Fibroblast of peridontal ligament (primary cell): Measurements from ENCODE around the gene BCL10.
A peak's percentile ranks its signal among the peaks of the same experiment; 100 is the strongest.

Experiments
- DNase-seq: peaks from one replicate; pipeline ENCODE4 v3.0.0-alpha.2; 2010; ENCODE audit errors: extremely low read depth

Gene BCL10

DNA sequence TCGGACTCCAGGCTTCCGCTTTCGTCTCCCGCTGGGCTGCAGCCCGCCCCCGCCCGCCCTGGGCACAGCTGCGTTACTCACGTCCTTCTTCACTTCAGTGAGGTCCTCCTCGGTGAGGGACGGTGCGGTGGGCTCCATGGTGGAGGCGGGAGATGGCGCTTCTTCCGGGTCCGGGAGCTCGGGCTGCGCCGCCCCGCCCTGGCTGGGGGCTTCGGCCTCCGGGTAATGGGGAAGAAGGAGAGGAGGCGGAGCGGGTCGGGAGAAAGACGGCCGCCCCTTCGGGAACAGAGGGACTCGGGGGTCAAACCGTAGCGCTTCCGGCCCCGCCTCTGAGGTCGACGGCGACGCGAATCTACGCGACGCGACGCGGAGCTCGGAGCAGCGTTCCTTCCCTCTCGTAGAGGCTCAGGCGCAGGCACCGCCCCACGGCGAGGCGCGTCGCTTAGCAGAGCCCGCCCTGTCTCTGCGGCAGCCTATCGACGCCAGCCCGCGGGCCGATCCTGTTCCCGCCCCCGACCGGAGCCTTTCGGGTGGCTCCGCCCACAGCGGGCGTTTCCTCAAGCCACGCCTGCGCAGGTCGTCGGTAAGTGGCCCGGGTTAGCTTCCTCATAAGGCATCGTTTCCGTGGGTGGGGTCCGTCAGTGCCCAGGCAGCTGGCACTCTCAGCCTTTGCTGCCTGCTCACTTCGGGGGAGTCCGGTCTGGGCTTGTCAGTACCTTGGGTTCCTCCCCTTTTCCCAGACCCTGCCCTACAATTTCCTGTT lies at the start of gene BCL10:
Gene BCL10, minus strand, starts transcription at position 418 of the 763 bp plus-strand sequence. Its CDS starts 280 bp downstream, at position 138.
- peak; percentile 95 for DNase-seq

- no peak for DNase-seq
Measured at GRCh38 chr1:85325920-85326319, 49.5 kb upstream of the BCL10 start.

- DNase-seq: no peak
Measured at GRCh38 chr1:85323770-85324169, 47.3 kb upstream of the BCL10 start.

DNA sequence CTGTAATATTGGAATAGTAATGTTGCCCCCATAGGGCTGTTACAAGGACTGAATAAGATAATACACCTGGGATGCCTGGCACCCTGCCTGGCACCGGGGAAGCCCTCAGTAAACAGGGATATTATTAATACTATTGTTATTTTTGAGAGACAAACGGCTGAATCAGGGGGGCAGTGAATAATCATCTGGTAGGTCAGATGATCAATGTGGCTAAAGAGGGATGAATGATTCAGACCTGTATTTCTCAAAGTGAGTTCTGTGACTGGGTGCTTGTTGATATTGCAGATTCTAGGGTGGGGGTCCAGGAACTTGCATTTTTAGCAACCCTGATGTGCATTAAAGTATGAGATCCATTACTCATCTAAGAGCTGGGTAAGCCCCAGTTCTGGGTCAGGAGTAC lies 46.2 kb upstream of the BCL10 start:
- DNase-seq: no peak

GRCh38 chr1:85321237-85321964 lies 45.0 kb upstream of the BCL10 start:
- DNase-seq: peak; percentile 67

DNA sequence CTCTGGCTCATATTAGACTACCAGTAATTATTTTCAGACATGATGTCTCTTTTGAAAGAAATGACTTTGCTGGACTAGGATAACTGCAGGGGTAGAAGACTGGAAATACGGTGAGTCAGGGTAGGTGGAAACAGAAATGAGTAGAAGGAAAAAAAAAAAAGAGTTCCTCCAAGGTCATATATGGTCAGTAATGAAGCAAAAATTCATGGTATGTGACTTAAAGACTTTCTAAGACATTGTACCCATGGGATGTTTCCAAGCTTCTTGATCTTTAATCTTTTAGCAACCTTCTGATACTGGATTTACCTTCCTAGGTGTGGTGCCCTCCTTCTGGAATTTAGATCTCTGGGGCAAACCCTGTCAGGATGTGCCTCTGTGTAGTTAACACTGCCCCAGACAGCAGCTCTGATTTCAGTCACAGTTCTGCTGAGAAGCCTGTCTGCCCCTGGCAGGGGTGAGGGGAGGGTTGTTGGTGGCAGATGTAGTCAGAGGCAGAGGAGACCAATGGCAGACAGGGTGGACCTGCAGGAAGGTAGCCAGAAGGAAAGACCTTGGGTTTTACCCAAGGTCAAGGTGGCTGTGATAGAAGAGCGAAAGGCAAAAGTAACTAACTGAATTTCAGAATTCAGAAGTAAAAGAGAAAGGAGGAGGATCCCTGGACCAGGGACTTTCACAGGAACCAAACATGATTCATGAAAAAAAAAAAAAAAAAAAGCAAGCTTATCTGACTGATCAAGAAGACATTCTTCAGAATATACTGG lies 44.1 kb upstream of the BCL10 start:
- peak; percentile 51 for DNase-seq

DNA sequence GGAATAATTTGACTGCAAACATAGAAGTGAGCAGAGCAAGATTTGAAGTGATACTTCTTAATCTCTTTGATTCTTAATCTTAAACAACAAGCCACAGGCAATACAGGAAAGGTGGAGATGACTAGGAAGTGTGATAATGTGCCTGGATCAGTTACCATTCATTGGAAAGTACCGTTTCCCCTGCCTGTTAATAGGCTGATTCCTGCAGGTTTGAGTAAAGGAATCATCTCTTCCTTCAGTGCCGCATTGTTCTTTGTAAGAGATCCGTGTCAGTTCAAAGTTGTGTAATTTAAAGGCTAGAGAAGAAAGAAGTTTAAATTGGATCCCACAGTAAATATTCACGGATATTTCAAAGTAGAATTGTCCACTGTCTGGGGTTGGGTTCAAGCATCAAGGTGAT lies 43.5 kb upstream of the BCL10 start:
- no peak for DNase-seq

DNA sequence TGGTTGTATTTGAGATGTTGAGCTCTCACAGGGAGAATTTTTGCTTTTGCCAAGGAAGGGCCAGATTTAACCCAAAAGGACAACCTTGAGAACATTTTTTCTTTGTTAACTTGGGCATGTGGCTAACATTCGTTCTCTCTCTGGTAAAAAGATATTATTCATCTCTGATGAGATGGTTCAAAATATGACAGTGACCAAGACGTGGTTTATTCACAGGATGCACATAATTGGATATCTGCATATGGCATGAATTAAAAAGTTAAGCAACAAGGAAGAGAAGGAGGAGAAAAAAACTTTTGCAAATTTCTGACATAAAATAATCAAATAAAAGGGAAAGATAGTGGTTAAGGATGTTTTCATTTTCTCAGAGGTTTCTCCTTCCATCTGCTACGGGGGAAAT lies 43.1 kb upstream of the BCL10 start:
- DNase-seq: no peak

- no peak for DNase-seq
Measured at GRCh38 chr1:85318217-85318616, 41.8 kb upstream of the BCL10 start.

GRCh38 chr1:85317560-85317959 lies 41.1 kb upstream of the BCL10 start:
- DNase-seq: no peak

- no peak for DNase-seq
Measured at GRCh38 chr1:85316321-85316720, 39.9 kb upstream of the BCL10 start.

DNA sequence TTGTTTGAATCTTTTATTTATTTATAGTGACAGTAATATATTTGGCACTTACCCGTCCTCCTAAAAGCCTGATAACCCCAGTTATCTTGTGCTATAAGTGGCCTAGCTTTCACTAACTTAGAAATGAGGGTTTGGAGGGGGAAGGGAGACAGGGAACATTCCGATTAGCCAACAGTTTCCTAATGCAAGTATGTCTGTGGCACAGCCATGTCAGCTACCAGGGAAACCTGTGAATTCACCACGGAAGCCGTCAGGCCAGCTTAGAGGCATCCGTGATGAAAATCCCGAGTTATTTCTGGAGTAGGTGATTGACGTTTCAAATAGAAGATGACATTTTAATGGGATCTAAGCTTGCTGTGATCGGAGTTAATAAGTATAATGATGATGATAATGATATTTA lies 39.4 kb upstream of the BCL10 start:
- DNase-seq: no peak

- peak; percentile 81 for DNase-seq
Measured at GRCh38 chr1:85314726-85315125, 38.3 kb upstream of the BCL10 start.

- peak; percentile 97 for DNase-seq
Measured at GRCh38 chr1:85313888-85314696, 37.7 kb upstream of the BCL10 start.

DNA sequence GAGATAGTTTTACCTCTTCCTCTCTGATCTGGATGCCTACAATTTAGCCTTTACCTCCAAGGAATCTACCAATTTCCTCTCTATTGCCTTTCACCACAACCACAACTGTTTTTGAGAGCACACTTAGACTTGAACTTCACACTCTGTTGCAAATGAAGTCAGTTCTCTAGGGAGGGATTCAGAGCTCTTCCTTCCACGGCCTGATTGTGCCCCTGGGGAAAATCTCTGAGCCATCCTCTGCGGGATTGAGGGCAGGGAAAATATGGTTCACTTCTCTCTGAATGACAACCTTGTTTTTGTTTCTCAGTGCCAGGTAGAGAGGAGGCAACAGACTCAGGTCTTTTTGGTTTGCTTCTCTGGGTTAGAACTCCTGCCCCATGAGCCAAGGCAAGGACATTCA lies 35.4 kb upstream of the BCL10 start:
- DNase-seq: peak; percentile 53

DNA sequence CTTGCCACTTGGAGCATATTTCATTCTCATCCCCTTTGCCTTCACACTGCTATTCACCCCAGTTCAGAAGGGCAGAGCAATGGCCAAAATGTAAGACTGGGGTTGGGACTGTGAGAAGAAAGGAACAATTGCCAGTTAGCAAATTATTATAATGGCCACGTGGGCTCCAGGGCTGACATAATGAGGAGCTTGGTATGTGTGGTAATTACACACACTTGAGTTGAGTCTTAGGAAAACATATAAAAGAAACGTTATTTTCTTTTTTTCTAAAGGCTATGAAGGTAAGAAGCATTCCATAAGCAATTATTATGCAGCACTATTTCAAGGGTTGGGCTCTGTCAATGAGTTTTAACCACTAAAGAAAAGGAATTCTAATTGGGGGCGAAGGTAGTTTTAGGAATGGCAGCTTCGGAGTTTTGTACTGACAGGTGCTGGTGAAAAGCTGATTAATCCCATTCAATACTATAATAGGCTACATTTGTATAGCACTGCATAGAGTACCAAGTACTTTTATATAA lies 32.5 kb upstream of the BCL10 start:
- no peak for DNase-seq

DNA sequence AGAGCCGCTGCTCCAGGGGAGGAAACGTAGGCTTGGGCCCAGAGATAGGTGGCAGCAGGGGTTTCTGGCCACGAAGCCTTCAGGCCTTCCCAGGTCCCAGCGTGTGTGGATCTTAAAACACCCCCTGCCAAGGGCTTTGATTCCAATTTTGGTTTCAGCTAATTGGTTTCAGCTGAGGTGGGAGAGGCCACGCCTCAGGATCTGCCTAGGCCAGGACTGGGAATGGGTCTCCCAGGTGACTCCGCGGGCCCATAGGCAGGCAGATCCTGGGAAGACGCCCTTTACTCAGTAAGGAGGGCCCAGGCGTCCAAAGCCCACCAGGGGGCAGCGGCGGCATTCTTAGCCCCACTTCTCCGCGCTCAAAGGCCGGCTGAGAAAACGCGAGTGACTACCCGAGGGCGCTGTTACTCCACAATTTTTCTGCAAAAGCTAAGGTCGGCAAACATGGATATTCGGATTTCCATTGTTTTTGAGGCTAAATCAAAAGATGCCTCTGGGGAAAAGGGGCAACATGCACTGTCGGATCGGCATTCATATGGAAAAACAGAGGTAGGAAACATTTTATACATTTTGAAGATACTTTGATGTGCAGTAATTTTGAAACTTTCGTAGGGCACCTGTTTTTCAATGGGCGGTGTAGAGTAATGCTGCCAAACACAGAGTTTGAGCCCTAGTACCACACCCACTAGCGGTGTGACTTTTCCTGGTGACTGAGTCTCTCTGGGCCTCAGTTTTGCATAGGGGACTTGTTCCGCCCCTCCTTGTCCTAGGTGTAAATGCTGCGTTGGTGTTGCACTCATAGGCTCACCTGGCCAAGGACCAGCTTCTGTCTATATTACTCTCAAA lies 31.8 kb upstream of the BCL10 start:
- DNase-seq: peak; percentile 92

DNA sequence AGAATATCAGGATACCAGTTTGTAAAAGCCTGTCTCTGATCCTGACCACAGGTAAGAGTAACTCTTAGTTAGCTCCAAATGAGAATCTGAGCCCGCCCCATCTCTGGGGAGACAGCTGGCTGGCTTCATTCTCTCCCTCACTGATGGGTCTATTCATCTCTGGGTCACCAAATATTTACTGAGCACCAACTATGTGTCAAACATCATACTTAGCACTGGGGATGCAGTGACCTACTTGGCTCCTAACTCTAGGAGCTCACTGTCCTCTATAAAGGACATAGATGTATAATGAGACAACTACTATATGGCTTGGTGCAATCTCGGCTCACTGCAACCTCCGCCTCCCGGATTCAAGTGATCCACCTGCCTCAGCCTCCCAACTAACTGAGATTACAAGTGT lies 29.8 kb upstream of the BCL10 start:
- DNase-seq: no peak

GRCh38 chr1:85303440-85304162 lies 27.2 kb upstream of the BCL10 start:
- DNase-seq: peak; percentile 47

DNA sequence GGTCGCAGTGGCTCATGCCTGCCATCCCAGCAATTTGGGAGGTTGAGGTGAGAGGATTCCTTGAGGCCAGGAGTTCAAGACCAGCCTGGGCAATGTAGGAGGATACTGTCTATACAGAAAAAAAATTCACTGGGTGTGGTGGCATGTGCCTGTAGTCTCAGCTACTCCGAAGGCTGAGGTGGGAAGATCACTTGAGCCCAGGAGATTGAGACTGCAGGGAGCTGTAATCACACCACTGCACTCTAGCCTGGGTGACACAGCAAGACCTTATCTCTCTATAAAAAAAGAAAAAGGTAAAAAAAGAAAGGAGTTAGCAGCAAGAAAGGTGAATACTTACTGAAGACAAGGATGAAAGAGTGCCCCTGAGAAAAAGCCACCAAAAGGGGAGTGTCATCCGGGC lies 23.7 kb upstream of the BCL10 start:
- no peak for DNase-seq
